Nephron (organoid): ENCODE results near the gene HOXA7.

ENCODE experiments used
- H3K27ac Mint-ChIP-seq, 3 experiments: 2 replicates each; pipeline ENCODE4 v1.8.0; 2020; ENCODE audit warnings: mixed read lengths in 3 of 3, mild to moderate bottlenecking in 2 of 3, moderate library complexity in 1 of 3
- H3K27me3 Mint-ChIP-seq: 2 replicates; pipeline ENCODE4 v1.8.0; 2021; ENCODE audit warnings: low read depth, mild to moderate bottlenecking, moderate library complexity, mixed read lengths
- H3K36me3 Mint-ChIP-seq: 2 replicates; pipeline ENCODE4 v1.8.0; 2020; ENCODE audit warnings: low read depth, mixed read lengths
- H3K4me1 Mint-ChIP-seq: 2 replicates; pipeline ENCODE4 v1.8.0; 2020; ENCODE audit warnings: mixed read lengths
- H3K4me3 Mint-ChIP-seq, 3 experiments: 2 replicates each; pipeline ENCODE4 v1.8.0; 2020; ENCODE audit warnings: mild to moderate bottlenecking in 3 of 3, mixed read lengths in 3 of 3, moderate library complexity in 2 of 3
- H3K9me3 Mint-ChIP-seq: 2 replicates; pipeline ENCODE4 v1.8.0; 2020; ENCODE audit warnings: mixed read lengths
- TF ChIP-seq, protein P1 (sequence below), 3 experiments: fragments of 200-600 bp; sonication (generic); IDR thresholded peaks; one replicate each; pipeline ENCODE4 v1.5.0; 2021; ENCODE audit warnings: antibody characterized with exemption in 3 of 3; ENCODE audit not compliant: unreplicated experiment in 3 of 3

The HOXA7 gene

DNA sequence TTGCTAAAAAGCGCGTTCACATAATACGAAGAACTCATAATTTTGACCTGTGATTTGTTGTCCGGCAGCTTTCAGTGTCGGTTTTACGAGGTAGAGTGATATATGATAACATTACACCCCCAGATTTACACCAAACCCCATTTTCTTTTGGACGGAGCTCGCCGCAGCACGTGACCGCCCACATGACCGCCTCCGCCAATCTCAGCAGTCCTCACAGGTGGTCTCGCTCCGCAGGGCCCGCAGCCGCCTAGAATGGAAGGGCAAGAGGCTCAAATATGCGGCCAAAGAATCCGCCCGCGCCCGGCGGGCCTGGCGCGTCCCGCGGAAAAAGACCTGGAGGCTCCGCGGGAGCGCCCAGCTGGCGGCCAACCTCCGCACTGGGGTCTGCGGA, at the start of gene HOXA7:
HOXA7 (minus strand) TSS at position 168 of the 391 bp plus-strand sequence; CDS start at position 38, 130 bp downstream.
- Mint-ChIP-seq H3K36me3 (peaks cover 18% of the 10 kb centered on the region), H3K4me1 (peaks cover 50% of the 10 kb centered on the region), H3K27ac (peak within 1 kb of the TSS; percentile 97 to 100 (median 99)), H3K9me3 (no peaks in the 10 kb centered on the region), H3K4me3 (peak within 1 kb of the TSS; percentile 95 to 98 (median 96)), H3K27me3 (peaks cover 4% of the 10 kb centered on the region)
- TF ChIP-seq, protein P1, sequence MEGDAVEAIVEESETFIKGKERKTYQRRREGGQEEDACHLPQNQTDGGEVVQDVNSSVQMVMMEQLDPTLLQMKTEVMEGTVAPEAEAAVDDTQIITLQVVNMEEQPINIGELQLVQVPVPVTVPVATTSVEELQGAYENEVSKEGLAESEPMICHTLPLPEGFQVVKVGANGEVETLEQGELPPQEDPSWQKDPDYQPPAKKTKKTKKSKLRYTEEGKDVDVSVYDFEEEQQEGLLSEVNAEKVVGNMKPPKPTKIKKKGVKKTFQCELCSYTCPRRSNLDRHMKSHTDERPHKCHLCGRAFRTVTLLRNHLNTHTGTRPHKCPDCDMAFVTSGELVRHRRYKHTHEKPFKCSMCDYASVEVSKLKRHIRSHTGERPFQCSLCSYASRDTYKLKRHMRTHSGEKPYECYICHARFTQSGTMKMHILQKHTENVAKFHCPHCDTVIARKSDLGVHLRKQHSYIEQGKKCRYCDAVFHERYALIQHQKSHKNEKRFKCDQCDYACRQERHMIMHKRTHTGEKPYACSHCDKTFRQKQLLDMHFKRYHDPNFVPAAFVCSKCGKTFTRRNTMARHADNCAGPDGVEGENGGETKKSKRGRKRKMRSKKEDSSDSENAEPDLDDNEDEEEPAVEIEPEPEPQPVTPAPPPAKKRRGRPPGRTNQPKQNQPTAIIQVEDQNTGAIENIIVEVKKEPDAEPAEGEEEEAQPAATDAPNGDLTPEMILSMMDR (IDR thresholded peaks at IDR 0.05; ENCODE audit: unreplicated experiment in 3 of 3) = no peak

DNA sequence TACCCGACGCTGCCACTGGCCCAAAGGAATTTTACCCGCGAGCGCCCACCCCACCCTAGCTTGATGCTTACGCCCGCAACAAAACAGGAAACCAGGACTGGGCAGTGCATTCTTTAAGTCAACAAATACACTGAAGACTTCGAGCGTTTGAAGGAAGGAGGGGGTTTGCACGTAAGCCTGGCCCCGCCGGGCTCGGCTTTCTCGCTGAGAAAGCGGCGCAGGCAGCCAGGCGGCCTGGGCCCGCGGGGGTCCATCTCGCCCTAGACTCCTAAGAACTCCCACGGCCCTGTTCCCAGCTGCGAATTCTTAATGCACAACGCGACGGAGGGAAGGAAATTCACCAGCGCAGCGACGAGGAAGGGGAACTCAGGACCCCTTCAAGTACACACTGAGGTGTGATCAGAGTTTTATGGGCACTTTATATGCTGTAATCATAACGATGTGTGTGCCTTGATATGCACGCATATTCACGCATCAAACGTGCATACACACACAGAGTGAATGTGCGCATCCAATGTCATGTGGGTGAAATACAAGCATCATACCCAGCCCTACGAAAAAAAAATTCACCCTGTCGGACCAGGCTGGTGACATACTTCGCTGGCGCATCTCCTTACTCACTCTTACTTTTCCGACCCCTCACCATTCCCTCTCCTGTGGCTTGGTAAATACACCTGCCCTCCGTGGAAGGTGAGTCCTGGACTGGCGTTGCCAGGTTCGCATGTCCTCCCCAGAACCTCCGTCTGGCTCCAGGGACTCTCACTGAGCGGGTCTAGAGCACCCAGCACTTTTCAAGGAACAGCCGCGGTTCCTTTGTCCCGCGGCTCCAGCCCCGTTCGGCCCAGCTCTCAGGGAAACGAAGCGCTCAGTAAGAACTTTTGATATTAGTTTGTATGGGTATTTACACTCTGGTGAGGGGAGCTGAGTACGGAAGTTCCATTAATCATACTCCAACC, 49.1 kb upstream of the HOXA7 start:
- peak overlapping the region in 2 of 3 experiments; percentile 61 to 69 for H3K4me3 Mint-ChIP-seq
- H3K4me1 Mint-ChIP-seq = peaks cover 27% of the 10 kb centered on the region
- H3K36me3 Mint-ChIP-seq = no peaks in the 10 kb centered on the region
- H3K27me3 Mint-ChIP-seq = peaks cover 100% of the 10 kb centered on the region
- TF ChIP-seq, protein P1 (IDR thresholded peaks at IDR 0.05; ENCODE audit: unreplicated experiment in 3 of 3) = no peak
- H3K27ac Mint-ChIP-seq = no peak overlapping the region
- peaks cover 4% of the 10 kb centered on the region for H3K9me3 Mint-ChIP-seq

DNA sequence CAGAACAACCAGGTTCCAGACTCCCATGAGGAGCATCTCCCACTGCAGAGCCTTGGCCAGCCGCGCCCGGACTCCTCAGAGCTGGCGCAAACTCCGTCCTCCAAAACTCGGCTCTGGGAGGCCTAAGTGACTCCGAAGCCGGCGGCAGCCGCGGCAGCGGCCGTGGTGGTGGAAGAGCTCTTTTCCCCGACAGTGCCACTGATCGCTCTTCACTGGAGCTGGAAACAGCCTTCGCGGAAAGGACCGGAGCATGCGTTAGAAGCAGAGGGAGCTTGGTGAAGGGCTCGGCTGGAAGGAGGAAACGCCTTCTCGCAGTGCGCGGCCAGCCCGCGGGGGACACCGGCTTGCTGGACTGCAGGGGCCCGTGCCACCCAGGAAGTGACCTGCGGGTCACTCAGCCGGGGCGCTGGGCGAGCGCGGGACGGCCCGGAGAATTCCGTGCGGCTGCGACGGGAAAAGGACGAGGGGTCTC, 48.4 kb upstream of the HOXA7 start:
- no peak overlapping the region for H3K27ac Mint-ChIP-seq
- peaks cover 4% of the 10 kb centered on the region for H3K9me3 Mint-ChIP-seq
- no peaks in the 10 kb centered on the region for H3K36me3 Mint-ChIP-seq
- peaks cover 30% of the 10 kb centered on the region for H3K4me1 Mint-ChIP-seq
- peak overlapping the region; percentile 43 to 69 (median 44) for H3K4me3 Mint-ChIP-seq
- TF ChIP-seq, protein P1 (IDR thresholded peaks at IDR 0.05; ENCODE audit: unreplicated experiment in 3 of 3) = no peak
- peaks cover 100% of the 10 kb centered on the region for H3K27me3 Mint-ChIP-seq

DNA sequence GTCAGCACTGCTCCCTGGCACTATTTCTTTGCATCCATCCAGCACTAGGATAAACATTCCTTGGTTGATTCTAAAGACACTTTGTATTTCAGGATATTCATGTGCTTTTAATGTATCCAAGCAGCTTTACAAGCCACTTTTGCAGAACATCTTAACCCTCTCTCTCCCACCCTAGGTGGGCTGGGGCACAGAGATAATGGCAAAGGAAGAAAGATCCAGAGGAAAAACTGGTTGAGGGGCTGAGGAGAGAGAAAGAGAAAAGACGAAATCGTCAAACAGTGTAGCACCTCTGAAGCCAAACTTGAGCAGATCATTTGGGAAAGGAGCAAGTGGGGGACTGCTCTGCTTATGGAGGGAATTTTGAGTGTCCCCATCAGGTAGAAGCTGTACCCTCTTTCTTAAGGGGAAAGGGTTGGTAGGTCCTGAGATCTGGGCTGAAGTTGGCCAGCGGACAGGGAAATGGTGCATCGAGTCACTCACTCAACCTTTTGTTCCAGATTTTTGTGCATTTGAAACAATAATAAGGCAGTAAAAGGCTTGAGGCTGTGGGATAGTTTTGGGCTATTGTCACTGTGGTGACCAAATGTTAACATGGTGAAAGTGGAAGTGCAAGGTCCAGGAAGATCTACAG, 47.6 kb upstream of the HOXA7 start:
- Mint-ChIP-seq H3K4me3 (peak overlapping the region in 1 of 3 experiments; percentile 4), H3K36me3 (no peaks in the 10 kb centered on the region), H3K27ac (no peak overlapping the region), H3K27me3 (peaks cover 98% of the 10 kb centered on the region), H3K9me3 (peaks cover 4% of the 10 kb centered on the region), H3K4me1 (peaks cover 30% of the 10 kb centered on the region)
- TF ChIP-seq, protein P1 (IDR thresholded peaks at IDR 0.05; ENCODE audit: unreplicated experiment in 3 of 3) = no peak

DNA sequence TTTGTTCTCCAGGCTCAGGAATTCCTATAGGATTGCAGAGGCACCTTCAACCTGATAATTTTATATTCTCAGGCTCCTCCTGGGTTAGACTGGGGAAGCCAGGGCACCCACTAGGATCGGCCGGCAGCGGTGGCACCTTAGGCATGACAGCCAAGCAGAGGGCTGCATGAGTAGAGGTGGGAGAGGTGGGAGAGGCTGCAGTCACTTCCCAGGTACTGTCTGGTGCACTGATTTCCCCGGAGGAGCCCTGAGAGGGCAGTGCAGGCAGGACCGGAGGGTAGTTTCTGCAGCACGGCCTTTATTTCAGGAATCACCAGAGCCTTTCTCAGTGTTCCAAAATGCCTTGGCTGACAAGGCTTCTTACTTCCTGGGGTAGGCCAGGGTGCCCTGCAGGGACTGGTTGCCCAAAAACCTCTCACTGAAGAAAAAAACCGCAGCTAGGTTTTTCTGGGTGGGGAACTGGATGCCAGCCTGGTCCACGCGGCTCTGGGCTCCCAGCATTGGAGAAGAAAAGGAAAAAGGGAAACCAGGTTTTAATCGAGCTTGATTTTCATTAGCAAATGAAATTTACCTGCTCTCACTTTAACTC, 47.0 kb upstream of the HOXA7 start:
- H3K27me3 Mint-ChIP-seq = peaks cover 98% of the 10 kb centered on the region
- TF ChIP-seq, protein P1 (IDR thresholded peaks at IDR 0.05; ENCODE audit: unreplicated experiment in 3 of 3) = no peak
- H3K36me3 Mint-ChIP-seq = no peaks in the 10 kb centered on the region
- H3K9me3 Mint-ChIP-seq = peaks cover 4% of the 10 kb centered on the region
- no peak overlapping the region for H3K4me3 Mint-ChIP-seq
- H3K27ac Mint-ChIP-seq = no peak overlapping the region
- peaks cover 30% of the 10 kb centered on the region for H3K4me1 Mint-ChIP-seq
